Measurements from ENCODE around the gene SCN5A. TPM values are rescaled to one million over a fixed set of nuclear protein-coding genes. Genes with fewer than 3 reads are reported as not detected.

Gene SCN5A
- total RNA-seq, 1 experiment from 2014 or later, result 0.16 TPM

DNA sequence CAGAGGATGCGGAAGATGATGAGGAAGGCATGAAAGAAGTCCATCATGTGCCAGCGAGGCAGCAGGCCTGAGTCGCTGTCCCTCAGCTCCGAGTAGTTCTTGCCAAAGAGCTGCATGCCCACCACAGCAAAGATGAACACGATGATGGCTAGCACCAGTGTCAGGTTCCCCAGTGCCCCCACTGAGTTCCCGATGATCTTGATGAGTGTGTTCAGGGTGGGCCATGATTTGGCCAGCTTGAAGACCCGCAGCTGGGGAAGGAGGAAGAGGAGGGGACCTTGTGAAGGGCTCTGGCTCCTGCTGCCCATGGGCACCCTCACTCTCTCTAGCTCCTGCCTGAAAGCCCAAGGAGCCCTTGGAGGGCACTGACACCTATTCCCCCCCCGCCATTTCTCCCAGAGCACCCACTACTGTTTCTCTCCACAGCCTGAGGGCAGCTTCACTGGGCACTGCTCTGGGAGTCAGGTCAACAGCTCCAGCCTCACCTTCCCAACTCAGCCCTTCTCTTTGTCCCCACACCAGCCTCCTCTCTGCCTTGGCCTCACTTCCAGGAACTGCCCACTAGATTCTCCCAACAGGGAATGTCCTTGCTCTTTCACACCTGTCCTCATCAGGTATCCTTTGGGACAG, 63.6 kb downstream of the SCN5A start:
- DNase-seq, result no peak
- no peaks in the 10 kb centered on the region for H3K36me3 ChIP-seq (ENCODE audit: control insufficient read depth, insufficient read depth, low read length)
- no peak overlapping the region for H3K4me3 Mint-ChIP-seq (ENCODE audit: unreplicated experiment)
- H3K27me3 Mint-ChIP-seq (ENCODE audit: insufficient read depth, unreplicated experiment), result peaks cover 11% of the 10 kb centered on the region
- H3K4me1 Mint-ChIP-seq (ENCODE audit: low read depth, unreplicated experiment), result no peaks in the 10 kb centered on the region
- intact Hi-C loops (cut with micrococcal nuclease; ENCODE audit: unreplicated experiment), result no loop called here
- no peak overlapping the region for H3K27ac Mint-ChIP-seq (ENCODE audit: unreplicated experiment)
- no peaks in the 10 kb centered on the region for H3K36me3 Mint-ChIP-seq (ENCODE audit: insufficient read depth, unreplicated experiment)
- ChIA-PET POLR2A (no interaction called here), CTCF (no interaction called here)
- no peaks in the 10 kb centered on the region for H3K4me1 ChIP-seq
- no peak overlapping the region for H3K4me3 ChIP-seq (ENCODE audit: low read depth, low read length)
- BruUV-seq (replicated peaks), result no TSS peak
- no peaks in the 10 kb centered on the region for H3K9me3 ChIP-seq
- no peak for TF ChIP-seq CTCF (IDR thresholded peaks at IDR 0.05; ENCODE audit: insufficient read depth in 1 of 2, low read depth in 1 of 2, low read length in 1 of 2, severe bottlenecking in 1 of 2, unreplicated experiment in 1 of 2)
- H3K27me3 ChIP-seq (replicated peaks; ENCODE audit: control insufficient read depth, insufficient read depth, low read length), result no peaks in the 10 kb centered on the region
- H3K9me3 Mint-ChIP-seq (ENCODE audit: unreplicated experiment), result no peaks in the 10 kb centered on the region

DNA sequence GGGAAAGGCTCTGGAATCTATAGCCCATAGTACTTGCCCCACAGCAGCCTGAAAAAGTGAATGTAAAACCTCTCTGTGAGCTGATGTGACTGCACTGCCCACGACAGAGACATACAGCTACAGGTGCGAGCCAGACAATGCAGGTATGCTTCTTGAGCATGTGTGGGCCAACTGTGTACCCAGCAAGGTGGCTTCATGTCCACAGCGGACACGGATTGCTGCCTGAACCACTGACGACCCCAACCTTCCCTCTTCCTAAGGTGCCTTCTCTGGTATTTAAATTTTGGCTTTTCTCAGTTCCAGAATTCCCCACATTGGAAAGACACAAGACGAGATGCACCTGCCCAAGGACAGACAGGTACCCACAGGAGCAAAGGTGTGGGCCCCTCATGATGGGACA, 65.8 kb downstream of the SCN5A start:
- no peaks in the 10 kb centered on the region for H3K36me3 ChIP-seq (ENCODE audit: control insufficient read depth, insufficient read depth, low read length)
- no peaks in the 10 kb centered on the region for H3K9me3 ChIP-seq
- no peak for TF ChIP-seq CTCF (IDR thresholded peaks at IDR 0.05; ENCODE audit: insufficient read depth in 1 of 2, low read depth in 1 of 2, low read length in 1 of 2, severe bottlenecking in 1 of 2, unreplicated experiment in 1 of 2)
- POLR2A ChIA-PET, result no interaction called here
- no peak overlapping the region for H3K4me3 ChIP-seq (ENCODE audit: low read depth, low read length)
- CTCF ChIA-PET, result no interaction called here
- H3K27me3 ChIP-seq (replicated peaks; ENCODE audit: control insufficient read depth, insufficient read depth, low read length), result no peaks in the 10 kb centered on the region
- no peaks in the 10 kb centered on the region for H3K9me3 Mint-ChIP-seq (ENCODE audit: unreplicated experiment)
- no peak for DNase-seq
- H3K4me3 Mint-ChIP-seq (ENCODE audit: unreplicated experiment), result no peak overlapping the region
- no TSS peak for BruUV-seq (replicated peaks)
- intact Hi-C loops (cut with micrococcal nuclease; ENCODE audit: unreplicated experiment), result no loop called here
- no peaks in the 10 kb centered on the region for H3K36me3 Mint-ChIP-seq (ENCODE audit: insufficient read depth, unreplicated experiment)
- no peaks in the 10 kb centered on the region for H3K4me1 Mint-ChIP-seq (ENCODE audit: low read depth, unreplicated experiment)
- H3K4me1 ChIP-seq, result no peaks in the 10 kb centered on the region
- no peak overlapping the region for H3K27ac Mint-ChIP-seq (ENCODE audit: unreplicated experiment)
- peaks cover 3% of the 10 kb centered on the region for H3K27me3 Mint-ChIP-seq (ENCODE audit: insufficient read depth, unreplicated experiment)

- no peak for TF ChIP-seq CTCF (IDR thresholded peaks at IDR 0.05; ENCODE audit: insufficient read depth in 1 of 2, low read depth in 1 of 2, low read length in 1 of 2, severe bottlenecking in 1 of 2, unreplicated experiment in 1 of 2)
- Mint-ChIP-seq H3K36me3 (ENCODE audit: insufficient read depth, unreplicated experiment) (no peaks in the 10 kb centered on the region), H3K27ac (ENCODE audit: unreplicated experiment) (no peak overlapping the region), H3K27me3 (ENCODE audit: insufficient read depth, unreplicated experiment) (peaks cover 2% of the 10 kb centered on the region), H3K4me1 (ENCODE audit: low read depth, unreplicated experiment) (no peaks in the 10 kb centered on the region), H3K9me3 (ENCODE audit: unreplicated experiment) (no peaks in the 10 kb centered on the region), H3K4me3 (ENCODE audit: unreplicated experiment) (no peak overlapping the region)
- ChIA-PET CTCF (no interaction called here), POLR2A (no interaction called here)
- no TSS peak for BruUV-seq (replicated peaks)
- intact Hi-C loops (cut with micrococcal nuclease; ENCODE audit: unreplicated experiment), result no loop called here
- no peaks in the 10 kb centered on the region for H3K27me3 ChIP-seq (replicated peaks; ENCODE audit: control insufficient read depth, insufficient read depth, low read length)
- no peak overlapping the region for H3K4me3 ChIP-seq (ENCODE audit: low read depth, low read length)
- no peaks in the 10 kb centered on the region for H3K9me3 ChIP-seq
- no peak for DNase-seq
- no peaks in the 10 kb centered on the region for H3K4me1 ChIP-seq
- H3K36me3 ChIP-seq (ENCODE audit: control insufficient read depth, insufficient read depth, low read length), result no peaks in the 10 kb centered on the region
Observed at GRCh38 chr3:38582941-38583645, 66.4 kb downstream of the SCN5A start.
